ENCODE measurements around the gene GCNT1.

- TF ChIP-seq POLR2A (IDR thresholded peaks at IDR 0.05; ENCODE audit: low read length) (no peak), GATA1 (IDR thresholded peaks at IDR 0.05; ENCODE audit: low read depth, low read length) (no peak)
Observed at GRCh38 chr9:76464706-76465105, 5.7 kb downstream of the GCNT1 start.
